ENCODE results near the gene CEPT1. TPM values are rescaled to one million over a fixed set of nuclear protein-coding genes. Genes with fewer than 3 reads are reported as not detected.

Gene CEPT1
- total RNA-seq, 1 donor from 2014 or later = 87.0 TPM

GRCh38 chr1:111163363-111163762 is 23.3 kb downstream of the CEPT1 start:
- Mint-ChIP-seq H3K4me1 (peaks cover 29% of the 10 kb centered on the region), H3K4me3 (no peak overlapping the region), H3K9me3 (no peaks in the 10 kb centered on the region), H3K27me3 (no peaks in the 10 kb centered on the region), H3K27ac (no peak overlapping the region), H3K36me3 (ENCODE audit: low read depth) (peaks cover 72% of the 10 kb centered on the region)
- ChIA-PET POLR2A (interaction anchor here (1.2 kb wide), 1 partner anchor 14 kb away, joined by 3 read pairs; no protein-coding TSS in a partner anchor), CTCF (no interaction called here)
- TF ChIP-seq, protein P1, sequence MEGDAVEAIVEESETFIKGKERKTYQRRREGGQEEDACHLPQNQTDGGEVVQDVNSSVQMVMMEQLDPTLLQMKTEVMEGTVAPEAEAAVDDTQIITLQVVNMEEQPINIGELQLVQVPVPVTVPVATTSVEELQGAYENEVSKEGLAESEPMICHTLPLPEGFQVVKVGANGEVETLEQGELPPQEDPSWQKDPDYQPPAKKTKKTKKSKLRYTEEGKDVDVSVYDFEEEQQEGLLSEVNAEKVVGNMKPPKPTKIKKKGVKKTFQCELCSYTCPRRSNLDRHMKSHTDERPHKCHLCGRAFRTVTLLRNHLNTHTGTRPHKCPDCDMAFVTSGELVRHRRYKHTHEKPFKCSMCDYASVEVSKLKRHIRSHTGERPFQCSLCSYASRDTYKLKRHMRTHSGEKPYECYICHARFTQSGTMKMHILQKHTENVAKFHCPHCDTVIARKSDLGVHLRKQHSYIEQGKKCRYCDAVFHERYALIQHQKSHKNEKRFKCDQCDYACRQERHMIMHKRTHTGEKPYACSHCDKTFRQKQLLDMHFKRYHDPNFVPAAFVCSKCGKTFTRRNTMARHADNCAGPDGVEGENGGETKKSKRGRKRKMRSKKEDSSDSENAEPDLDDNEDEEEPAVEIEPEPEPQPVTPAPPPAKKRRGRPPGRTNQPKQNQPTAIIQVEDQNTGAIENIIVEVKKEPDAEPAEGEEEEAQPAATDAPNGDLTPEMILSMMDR (IDR thresholded peaks at IDR 0.05) = no peak
- intact Hi-C loops (cut with micrococcal nuclease) = loop anchor here (2.0 kb wide), 1 partner anchor 13 kb away; no protein-coding TSS in a partner anchor
- ATAC-seq (ENCODE audit: low read depth) = no peak
- no peak for DNase-seq

GRCh38 chr1:111164151-111164550 is 24.1 kb downstream of the CEPT1 start:
- H3K4me1 Mint-ChIP-seq = peaks cover 27% of the 10 kb centered on the region
- POLR2A ChIA-PET = interaction anchor here (1.2 kb wide), 1 partner anchor 13 kb away, joined by 3 read pairs; no protein-coding TSS in a partner anchor
- no peak overlapping the region for H3K4me3 Mint-ChIP-seq
- DNase-seq (no peak), ATAC-seq (ENCODE audit: low read depth) (no peak)
- H3K36me3 Mint-ChIP-seq (ENCODE audit: low read depth) = peaks cover 75% of the 10 kb centered on the region
- peak overlapping the region; percentile 51 for H3K27ac Mint-ChIP-seq
- TF ChIP-seq, protein P1 (IDR thresholded peaks at IDR 0.05) = no peak
- intact Hi-C loops (cut with micrococcal nuclease) = no loop called here
- CTCF ChIA-PET = no interaction called here
- no peaks in the 10 kb centered on the region for H3K27me3 Mint-ChIP-seq
- no peaks in the 10 kb centered on the region for H3K9me3 Mint-ChIP-seq

GRCh38 chr1:111172463-111172862 is 32.4 kb downstream of the CEPT1 start:
- TF ChIP-seq, protein P1 (IDR thresholded peaks at IDR 0.05) = no peak
- ATAC-seq (ENCODE audit: low read depth) (no peak), DNase-seq (no peak)
- Mint-ChIP-seq H3K27ac (peak overlapping the region; percentile 57), H3K36me3 (ENCODE audit: low read depth) (peaks cover 84% of the 10 kb centered on the region), H3K27me3 (no peaks in the 10 kb centered on the region), H3K4me1 (peaks cover 59% of the 10 kb centered on the region), H3K9me3 (no peaks in the 10 kb centered on the region), H3K4me3 (no peak overlapping the region)
- ChIA-PET POLR2A (no interaction called here), CTCF (no interaction called here)
- intact Hi-C loops (cut with micrococcal nuclease) = no loop called here

DNA sequence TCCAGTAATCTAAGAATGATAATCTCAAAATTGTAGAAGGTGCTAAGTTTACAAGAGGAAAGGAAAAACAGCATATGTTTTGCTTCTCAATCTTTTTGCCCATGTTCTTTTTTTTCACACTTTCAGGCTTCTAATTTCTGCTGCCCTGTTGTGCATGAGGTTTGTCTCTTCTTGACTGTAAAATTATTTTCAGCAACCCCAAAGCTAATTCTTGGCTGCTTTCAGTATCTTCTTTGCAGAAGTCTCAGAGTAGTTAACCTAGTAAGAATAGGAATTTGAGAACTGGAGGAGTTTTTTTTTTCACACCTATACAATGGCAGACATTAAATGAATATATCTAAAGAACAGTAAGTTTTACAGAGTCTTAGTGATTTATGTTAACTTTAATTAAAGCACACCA is 34.0 kb downstream of the CEPT1 start:
- peaks cover 58% of the 10 kb centered on the region for H3K4me1 Mint-ChIP-seq
- intact Hi-C loops (cut with micrococcal nuclease) = no loop called here
- ChIA-PET POLR2A (no interaction called here), CTCF (interaction anchor here (1.6 kb wide), 1 partner anchor 144 kb away, joined by 4 read pairs; no protein-coding TSS in a partner anchor)
- peaks cover 83% of the 10 kb centered on the region for H3K36me3 Mint-ChIP-seq (ENCODE audit: low read depth)
- TF ChIP-seq, protein P1 (IDR thresholded peaks at IDR 0.05) = no peak
- ATAC-seq (ENCODE audit: low read depth) (no peak), DNase-seq (no peak)
- H3K27me3 Mint-ChIP-seq = no peaks in the 10 kb centered on the region
- peak overlapping the region; percentile 66 for H3K27ac Mint-ChIP-seq
- no peak overlapping the region for H3K4me3 Mint-ChIP-seq
- H3K9me3 Mint-ChIP-seq = no peaks in the 10 kb centered on the region

GRCh38 chr1:111175349-111175748 is 35.3 kb downstream of the CEPT1 start:
- no peaks in the 10 kb centered on the region for H3K9me3 Mint-ChIP-seq
- intact Hi-C loops (cut with micrococcal nuclease) = loop anchor here (5.0 kb wide), 2 partner anchors 33 to 143 kb away; partner anchors contain the start of genes CEPT1 and DRAM2
- no peak for DNase-seq
- H3K27me3 Mint-ChIP-seq = no peaks in the 10 kb centered on the region
- ChIA-PET POLR2A (interaction anchor here (0.6 kb wide), 1 partner anchor 273 kb away, joined by 3 read pairs; no protein-coding TSS in a partner anchor), CTCF (no interaction called here)
- peaks cover 63% of the 10 kb centered on the region for H3K4me1 Mint-ChIP-seq
- no peak overlapping the region for H3K4me3 Mint-ChIP-seq
- peaks cover 86% of the 10 kb centered on the region for H3K36me3 Mint-ChIP-seq (ENCODE audit: low read depth)
- no peak overlapping the region for H3K27ac Mint-ChIP-seq
- TF ChIP-seq, protein P1 (IDR thresholded peaks at IDR 0.05) = no peak
- no peak for ATAC-seq (ENCODE audit: low read depth)

All from activated B cell treated with CpG ODN at 0.5 μM for 24 hours (primary cell).